Nephron (organoid): ENCODE measurements around the gene CTU1.
A peak's percentile ranks its signal among the peaks of the same experiment; 100 is the strongest.

Experiments used
- H3K27ac Mint-ChIP-seq, 3 experiments: 2 replicates each; pipeline ENCODE4 v1.8.0; 2020; ENCODE audit warnings: mixed read lengths in 3 of 3, mild to moderate bottlenecking in 2 of 3, moderate library complexity in 1 of 3
- H3K27me3 Mint-ChIP-seq: 2 replicates; pipeline ENCODE4 v1.8.0; 2021; ENCODE audit warnings: low read depth, mild to moderate bottlenecking, moderate library complexity, mixed read lengths
- H3K36me3 Mint-ChIP-seq: 2 replicates; pipeline ENCODE4 v1.8.0; 2020; ENCODE audit warnings: low read depth, mixed read lengths
- H3K4me1 Mint-ChIP-seq: 2 replicates; pipeline ENCODE4 v1.8.0; 2020; ENCODE audit warnings: mixed read lengths
- H3K4me3 Mint-ChIP-seq, 3 experiments: 2 replicates each; pipeline ENCODE4 v1.8.0; 2020; ENCODE audit warnings: mild to moderate bottlenecking in 3 of 3, mixed read lengths in 3 of 3, moderate library complexity in 2 of 3
- H3K9me3 Mint-ChIP-seq: 2 replicates; pipeline ENCODE4 v1.8.0; 2020; ENCODE audit warnings: mixed read lengths
- CTCF ChIP-seq, 3 experiments: fragments of 200-600 bp; sonication (generic); IDR thresholded peaks; one replicate each; pipeline ENCODE4 v1.5.0; 2021; ENCODE audit warnings: antibody characterized with exemption in 3 of 3; ENCODE audit not compliant: unreplicated experiment in 3 of 3

Gene CTU1

GRCh38 chr19:51136851-51137551 is 28.8 kb upstream of the CTU1 start:
- no peak for TF ChIP-seq CTCF (IDR thresholded peaks at IDR 0.05; ENCODE audit: unreplicated experiment in 3 of 3)
- Mint-ChIP-seq H3K27me3 (peaks cover 18% of the 10 kb centered on the region), H3K4me1 (peaks cover 8% of the 10 kb centered on the region), H3K9me3 (peaks cover 10% of the 10 kb centered on the region), H3K36me3 (no peaks in the 10 kb centered on the region), H3K4me3 (no peak overlapping the region), H3K27ac (no peak overlapping the region)

- TF ChIP-seq CTCF (IDR thresholded peaks at IDR 0.05; ENCODE audit: unreplicated experiment in 3 of 3), result no peak
- H3K9me3 Mint-ChIP-seq, result peaks cover 10% of the 10 kb centered on the region
These were observed 28.0 kb upstream of the CTU1 start for GRCh38 chr19:51135986-51136762.

GRCh38 chr19:51135004-51135403 is 26.8 kb upstream of the CTU1 start:
- TF ChIP-seq CTCF (IDR thresholded peaks at IDR 0.05; ENCODE audit: unreplicated experiment in 3 of 3), result no peak
- Mint-ChIP-seq H3K27ac (no peak overlapping the region), H3K27me3 (peaks cover 8% of the 10 kb centered on the region), H3K36me3 (no peaks in the 10 kb centered on the region), H3K4me1 (peaks cover 10% of the 10 kb centered on the region), H3K4me3 (no peak overlapping the region), H3K9me3 (peaks cover 10% of the 10 kb centered on the region)

More at GRCh38 chr19:51135986-51136762, 28.0 kb upstream of the CTU1 start:
- H3K36me3 Mint-ChIP-seq, result no peaks in the 10 kb centered on the region
- H3K4me1 Mint-ChIP-seq, result peaks cover 10% of the 10 kb centered on the region
- peaks cover 10% of the 10 kb centered on the region for H3K27me3 Mint-ChIP-seq
- H3K4me3 Mint-ChIP-seq, result no peak overlapping the region
- H3K27ac Mint-ChIP-seq, result no peak overlapping the region

GRCh38 chr19:51131780-51132680 is 23.8 kb upstream of the CTU1 start:
- Mint-ChIP-seq H3K4me3 (peak overlapping the region in 1 of 3 experiments; percentile 8), H3K36me3 (no peaks in the 10 kb centered on the region), H3K27ac (peak overlapping the region; percentile 73 to 85 (median 75)), H3K4me1 (peaks cover 23% of the 10 kb centered on the region), H3K9me3 (peaks cover 7% of the 10 kb centered on the region), H3K27me3 (peaks cover 7% of the 10 kb centered on the region)
- TF ChIP-seq CTCF (IDR thresholded peaks at IDR 0.05; ENCODE audit: unreplicated experiment in 3 of 3), result peak in 1 of 3 experiments; percentile 10

GRCh38 chr19:51129716-51130115 is 21.5 kb upstream of the CTU1 start:
- no peak for TF ChIP-seq CTCF (IDR thresholded peaks at IDR 0.05; ENCODE audit: unreplicated experiment in 3 of 3)
- Mint-ChIP-seq H3K9me3 (peaks cover 4% of the 10 kb centered on the region), H3K4me3 (no peak overlapping the region), H3K27me3 (peaks cover 3% of the 10 kb centered on the region), H3K4me1 (peaks cover 27% of the 10 kb centered on the region), H3K27ac (peak overlapping the region; percentile 64 to 99 (median 85)), H3K36me3 (no peaks in the 10 kb centered on the region)
